Middle frontal gyrus (tissue), 1 donor: ENCODE results near the gene COA1.
"Not testable (repeated sequence)": the region's sequence is repeated elsewhere in the genome, so short reads cannot be mapped to it uniquely, and the experiment has no call there.

Experiments
- DNase-seq: peaks from one replicate; pipeline ENCODE4 v3.0.0-alpha.2; 2015; ENCODE audit warnings: low spot score; ENCODE audit errors: extremely low spot score

The COA1 gene

GRCh38 chr7:43691611-43692010 lies 37.7 kb downstream of the COA1 start:
- DNase-seq = no peak

- DNase-seq = no peak
Observed at GRCh38 chr7:43689115-43689514, 40.2 kb downstream of the COA1 start.

DNA sequence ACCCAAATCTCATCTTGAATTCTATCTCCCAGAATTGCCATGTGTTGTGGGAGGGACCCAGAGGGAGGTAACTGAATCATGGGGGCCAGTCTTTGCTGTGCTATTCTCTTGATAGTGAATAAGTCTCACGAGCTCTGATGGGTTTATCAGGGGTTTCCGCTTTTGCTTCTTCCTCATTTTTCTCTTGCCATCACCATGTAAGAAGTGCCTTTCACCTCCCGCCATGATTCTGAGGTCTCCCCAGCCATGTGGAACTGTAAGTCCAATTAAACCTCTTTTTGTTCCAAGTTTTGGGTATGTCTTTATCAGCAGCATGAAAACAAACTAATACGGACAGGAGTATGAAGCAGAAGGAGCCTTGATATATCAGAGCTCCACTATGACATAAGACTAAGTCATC lies 41.5 kb downstream of the COA1 start:
- not testable (repeated sequence) for DNase-seq

DNA sequence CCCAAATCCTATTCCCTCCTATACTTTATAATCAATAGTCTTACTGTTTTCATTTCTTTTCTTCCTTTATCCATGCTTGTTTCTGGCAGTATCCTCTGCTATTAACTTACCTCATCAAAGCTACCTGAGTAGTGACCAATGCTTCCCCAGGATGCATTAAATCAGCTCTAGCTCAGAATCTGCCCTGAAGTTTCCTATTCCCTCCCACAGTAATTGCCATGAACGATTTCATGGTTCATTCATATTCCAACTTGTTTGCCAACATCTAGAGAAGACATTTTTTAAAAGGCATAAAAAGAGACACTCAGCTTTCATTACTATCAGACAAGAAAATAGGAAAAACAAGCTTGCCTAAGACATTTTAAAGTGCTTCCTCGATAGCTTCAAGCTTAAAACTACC lies 42.3 kb downstream of the COA1 start:
- no peak for DNase-seq

- no peak for DNase-seq
Observed at GRCh38 chr7:43680736-43681135, 48.6 kb downstream of the COA1 start.

GRCh38 chr7:43679210-43680068 lies 49.9 kb downstream of the COA1 start:
- DNase-seq = no peak

DNA sequence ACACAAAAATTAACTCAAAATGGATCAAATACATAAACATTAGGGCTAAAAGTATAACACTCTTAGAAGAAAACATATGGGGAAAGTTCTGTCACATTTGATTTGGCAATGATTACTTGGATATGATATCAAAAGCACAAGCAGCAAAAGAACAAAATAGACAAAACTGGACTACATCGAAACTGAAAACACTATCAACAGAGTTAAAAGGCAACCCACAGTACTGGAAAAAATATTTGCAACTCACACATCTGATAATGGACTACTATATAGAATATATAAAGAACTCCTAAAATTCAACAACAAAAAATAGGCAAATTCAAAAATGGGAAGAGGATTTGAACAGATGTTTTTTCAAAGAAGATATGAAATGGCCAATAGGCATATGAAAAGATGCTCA lies 51.0 kb downstream of the COA1 start:
- no peak for DNase-seq

- no peak for DNase-seq
Observed at GRCh38 chr7:43677864-43678263, 51.5 kb downstream of the COA1 start.

- DNase-seq = no peak
Observed at GRCh38 chr7:43674559-43675436, 54.5 kb downstream of the COA1 start.

DNA sequence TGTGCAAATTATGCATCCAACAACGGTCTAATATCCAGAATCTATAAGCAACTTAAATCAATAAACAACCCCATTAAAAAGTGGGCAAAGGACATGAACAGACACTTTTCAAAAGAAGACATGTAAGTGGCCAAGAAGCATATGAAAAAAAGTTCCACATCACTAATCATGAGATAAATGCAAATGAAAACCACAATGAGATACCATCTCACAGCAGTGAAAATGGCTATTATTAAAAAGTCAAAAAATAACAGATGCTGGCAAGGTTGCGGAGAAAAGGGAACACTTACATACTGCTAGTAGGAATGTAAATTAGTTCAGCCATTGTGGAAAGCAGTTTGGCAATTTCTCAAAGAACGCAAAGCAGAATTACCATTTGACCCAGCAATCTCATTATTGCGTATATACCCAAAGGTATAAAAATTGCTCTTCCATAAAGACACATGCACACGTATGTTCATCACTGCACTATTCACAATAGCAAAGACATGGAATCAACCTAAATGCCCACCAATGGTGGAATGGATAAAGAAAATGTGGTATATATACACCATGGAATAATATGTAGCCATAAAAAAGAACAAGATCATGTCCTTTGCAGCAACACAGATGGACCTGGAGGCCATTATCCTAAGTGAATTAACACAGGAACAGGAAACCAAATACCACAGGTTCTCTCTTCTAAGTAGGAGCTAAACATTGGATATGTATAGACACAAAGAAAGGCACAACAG lies 55.9 kb downstream of the COA1 start:
- DNase-seq = not testable (repeated sequence)

- no peak for DNase-seq
Observed at GRCh38 chr7:43671521-43671920, 57.8 kb downstream of the COA1 start.

GRCh38 chr7:43669286-43670081 lies 59.8 kb downstream of the COA1 start:
- no peak for DNase-seq

DNA sequence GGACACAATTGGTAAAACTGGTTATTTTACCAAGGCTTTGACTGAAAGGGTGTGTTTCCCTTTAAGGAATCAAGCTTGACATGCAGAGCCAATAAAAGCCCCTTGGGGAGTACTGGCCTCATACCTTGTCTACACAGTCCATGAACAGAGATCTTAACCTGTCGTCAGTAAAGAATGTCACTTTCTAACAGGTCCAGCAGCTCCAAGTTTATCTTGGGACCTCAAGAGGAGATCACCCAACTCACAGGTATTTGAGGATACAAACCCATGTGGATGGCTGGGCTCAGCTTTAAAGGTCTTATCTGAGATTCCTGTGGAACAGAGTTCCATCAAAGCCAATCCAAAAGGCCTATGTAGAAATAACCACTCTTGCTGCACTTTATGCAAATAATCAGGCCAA lies 61.3 kb downstream of the COA1 start:
- no peak for DNase-seq

GRCh38 chr7:43666938-43667337 lies 62.4 kb downstream of the COA1 start:
- no peak for DNase-seq

DNA sequence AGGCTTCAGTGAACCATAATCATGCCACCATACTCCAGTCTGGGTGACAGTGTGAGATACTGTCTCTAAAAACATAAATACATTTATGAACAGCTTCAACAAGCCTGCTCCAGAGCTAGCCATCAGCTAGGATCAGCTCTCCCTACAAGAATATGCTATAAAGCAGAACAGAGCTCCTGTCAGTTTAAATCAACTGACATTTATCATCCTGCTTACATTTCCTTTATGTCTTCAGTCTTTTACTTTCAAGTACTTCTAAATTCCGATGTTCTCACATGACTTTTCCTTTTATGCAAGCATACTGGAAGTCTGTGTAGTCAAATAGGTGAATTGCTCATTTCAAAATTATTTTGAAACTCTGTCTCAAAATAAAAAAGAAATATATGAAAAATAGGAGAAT lies 64.6 kb downstream of the COA1 start:
- no peak for DNase-seq

DNA sequence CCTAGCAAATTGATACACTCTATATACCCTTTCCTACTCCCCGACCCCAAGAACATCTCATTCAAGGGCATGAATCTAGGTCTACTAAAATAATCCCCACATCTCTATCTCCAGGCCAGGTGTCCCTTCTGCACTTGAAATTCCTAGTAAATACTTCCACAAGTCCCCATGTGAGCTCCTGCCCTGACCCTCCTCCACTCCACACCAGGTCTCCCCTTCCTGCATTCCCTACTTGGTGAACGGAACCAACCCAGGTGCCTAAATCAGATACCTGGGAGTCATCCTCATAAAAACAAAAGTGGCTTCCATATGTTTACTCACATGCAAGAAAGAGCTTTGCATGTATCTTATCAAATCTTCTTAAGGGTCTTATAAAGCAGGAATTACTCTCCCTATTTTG lies 69.2 kb downstream of the COA1 start:
- no peak for DNase-seq

DNA sequence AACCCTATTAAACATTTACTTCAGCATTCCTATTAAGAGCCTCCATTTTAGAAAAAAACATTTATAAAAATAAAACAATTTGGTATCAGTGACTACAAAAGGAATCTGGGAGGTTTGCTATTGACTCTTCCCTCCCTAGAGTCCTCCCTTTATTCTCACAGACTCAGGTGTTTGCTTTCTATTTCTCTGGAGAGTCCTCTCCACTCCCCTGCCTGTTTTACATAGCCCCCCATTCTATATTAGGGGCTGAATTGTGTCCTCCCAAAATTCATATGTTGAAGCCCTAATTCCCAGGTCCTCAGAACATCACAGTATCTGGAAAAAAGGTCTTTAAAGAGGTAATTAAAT lies 69.8 kb downstream of the COA1 start:
- DNase-seq = no peak

DNA sequence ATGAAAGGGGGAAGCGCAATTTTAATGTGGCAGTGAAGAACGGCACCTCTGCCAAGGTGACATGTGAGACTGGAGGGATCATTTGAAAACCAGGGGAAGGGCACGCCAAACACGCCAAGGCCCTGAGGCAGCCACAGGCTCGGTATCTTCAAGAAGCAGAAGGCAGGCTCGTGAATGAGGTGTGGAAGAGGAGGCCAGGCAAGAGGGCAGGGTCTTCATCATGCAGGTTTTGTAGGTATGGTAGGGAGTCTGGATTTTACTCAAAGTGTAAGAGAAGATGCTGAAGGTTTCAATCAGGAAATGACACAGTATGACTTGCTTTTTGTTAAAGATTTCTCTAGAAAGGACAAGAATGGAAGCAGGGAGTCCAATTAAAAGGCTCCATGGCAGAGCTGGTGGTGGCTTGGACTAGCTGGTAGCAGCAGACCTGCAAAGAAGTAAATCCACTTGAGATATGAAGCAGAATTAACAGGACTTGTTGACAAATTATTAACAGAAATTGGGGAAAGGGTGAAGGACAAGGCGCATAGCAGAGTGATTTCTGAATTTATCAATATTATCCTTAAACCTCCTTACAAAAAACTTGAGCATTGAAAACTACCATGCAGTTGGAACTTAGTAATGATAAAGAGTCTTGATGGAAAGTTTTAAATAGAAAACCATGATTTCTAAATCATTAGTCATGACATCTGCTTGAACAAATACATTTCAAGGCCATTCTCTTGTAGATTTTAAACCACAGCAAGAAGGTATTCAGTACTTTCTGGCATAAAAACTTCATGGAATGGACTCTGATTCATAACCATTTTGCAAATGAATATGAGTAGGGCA lies 70.4 kb downstream of the COA1 start:
- no peak for DNase-seq

DNA sequence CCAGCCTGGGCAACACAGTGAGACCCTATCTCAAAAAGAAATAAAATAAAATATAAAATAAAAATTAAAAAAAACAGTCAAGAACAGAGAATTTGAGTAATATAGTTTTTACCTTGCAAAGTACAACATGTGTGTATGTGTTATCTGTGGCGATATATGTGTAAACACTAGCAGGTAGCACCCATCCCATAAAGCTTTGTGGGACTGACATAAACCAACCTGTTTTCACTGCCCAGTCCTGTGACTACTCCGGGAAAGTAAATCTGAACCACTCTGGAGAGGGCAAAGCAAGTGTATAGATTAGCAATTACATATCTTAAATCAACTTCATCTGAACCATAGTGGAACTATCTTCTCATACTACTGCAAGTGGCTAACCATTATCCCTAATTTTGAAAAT lies 72.3 kb downstream of the COA1 start:
- DNase-seq = no peak

GRCh38 chr7:43655584-43655983 lies 73.7 kb downstream of the COA1 start:
- DNase-seq = no peak
